Neural cell (in vitro differentiated cells): Measurements from ENCODE around the gene SMU1. TPM values are rescaled to one million over a fixed set of nuclear protein-coding genes. Genes with fewer than 3 reads are reported as not detected.

Source experiments
- H2AFZ ChIP-seq: fragments of 200-600, 300-800 bp; sonication (generic), shearing (Covaris generic); 2 replicates; pipeline ENCODE4 v1.6.0; 2014; ENCODE audit warnings: low read depth, mild to moderate bottlenecking, antibody characterized with exemption, low read length, moderate library complexity
- H3F3A ChIP-seq: fragments of 200-600 bp; shearing (Covaris generic); 2 replicates; pipeline ENCODE4 v1.6.1; 2016; ENCODE audit warnings: mild to moderate bottlenecking, moderate library complexity, mixed read lengths, antibody characterized with exemption, low read length; ENCODE audit not compliant: insufficient read depth, poor library complexity, severe bottlenecking
- H3K27ac ChIP-seq: fragments of 200-600, 300-800 bp; sonication (generic), shearing (Covaris generic); 2 replicates; pipeline ENCODE4 v1.5.1; 2014; ENCODE audit warnings: mild to moderate bottlenecking, low read length, moderate library complexity
- H3K27me3 ChIP-seq: fragments of 300-800, 200-600 bp; sonication (generic), shearing (Covaris generic); 2 replicates; pipeline ENCODE4 v1.6.0; 2014; ENCODE audit warnings: mild to moderate bottlenecking, low read depth, low read length, moderate library complexity; ENCODE audit not compliant: insufficient read depth
- H3K36me3 ChIP-seq: fragments of 300-800, 200-600 bp; sonication (generic), shearing (Covaris generic); 2 replicates; pipeline ENCODE4 v1.5.1; 2014; ENCODE audit warnings: mild to moderate bottlenecking, antibody characterized with exemption, low read length, moderate library complexity; ENCODE audit not compliant: insufficient read depth
- H3K4me2 ChIP-seq: fragments of 300-800, 200-600 bp; sonication (generic), shearing (Covaris generic); 2 replicates; pipeline ENCODE4 v1.6.0; 2014; ENCODE audit warnings: mild to moderate bottlenecking, low read length
- H3K4me3 ChIP-seq: fragments of 300-800, 200-600 bp; sonication (generic), shearing (Covaris generic); 2 replicates; pipeline ENCODE4 v1.5.1; 2014; ENCODE audit warnings: mild to moderate bottlenecking, low read length, moderate library complexity
- H3K79me2 ChIP-seq: fragments of 200-600 bp; shearing (Covaris generic); replicated peaks from 2 replicates; pipeline ENCODE4 v1.6.0; 2014; ENCODE audit warnings: mild to moderate bottlenecking, low read length, moderate library complexity; ENCODE audit not compliant: insufficient read depth
- H3K9ac ChIP-seq: fragments of 300-800, 200-600 bp; sonication (generic), shearing (Covaris generic); 2 replicates; pipeline ENCODE4 v1.6.1; 2016; ENCODE audit warnings: mild to moderate bottlenecking, low read length, mixed read lengths
- H3K9me2 ChIP-seq: fragments of 200-600 bp; shearing (Covaris generic); 2 replicates; pipeline ENCODE4 v1.6.1; 2016; ENCODE audit warnings: mild to moderate bottlenecking, low read length, mixed read lengths; ENCODE audit not compliant: insufficient read depth
- H3K9me3 ChIP-seq: fragments of 200-600, 300-800 bp; sonication (generic), shearing (Covaris generic); 2 replicates; pipeline ENCODE4 v1.6.1; 2016; ENCODE audit warnings: mild to moderate bottlenecking, mixed run types, low read length, moderate library complexity, mixed read lengths
- H4K20me1 ChIP-seq: fragments of 200-600 bp; shearing (Covaris generic); 2 replicates; pipeline ENCODE4 v1.6.1; 2016; ENCODE audit warnings: mild to moderate bottlenecking, mixed run types; ENCODE audit not compliant: insufficient read depth
- EP300 ChIP-seq: fragments of 450-650 bp; conservative IDR thresholded peaks from 2 replicates; pipeline ENCODE4 v1.6.1; 2014; ENCODE audit warnings: antibody characterized with exemption, mild to moderate bottlenecking, moderate library complexity; ENCODE audit not compliant: poor library complexity, severe bottlenecking
- EZH2 ChIP-seq: fragments of 200-600, 300-800 bp; shearing (Covaris generic), sonication (generic); IDR thresholded peaks from 2 replicates; pipeline ENCODE4 v1.6.1; 2014; ENCODE audit warnings: antibody characterized with exemption, low read length, borderline replicate concordance, mild to moderate bottlenecking; ENCODE audit not compliant: insufficient read depth, poor library complexity, severe bottlenecking
- MXI1 ChIP-seq: fragments of 450-650 bp; conservative IDR thresholded peaks from 2 replicates; pipeline ENCODE4 v1.6.1; 2014; ENCODE audit warnings: antibody characterized with exemption, mild to moderate bottlenecking; ENCODE audit not compliant: poor library complexity, severe bottlenecking
- POLR2AphosphoS5 ChIP-seq: IDR thresholded peaks from 2 replicates; pipeline ENCODE4 v1.6.1; 2012
- RAD21 ChIP-seq: fragments of 450-650 bp; conservative IDR thresholded peaks from 2 replicates; pipeline ENCODE4 v1.6.1; 2014; ENCODE audit warnings: antibody characterized with exemption, mild to moderate bottlenecking, moderate library complexity
- SMC3 ChIP-seq: fragments of 450-650 bp; conservative IDR thresholded peaks from 2 replicates; pipeline ENCODE4 v1.6.1; 2014; ENCODE audit warnings: antibody characterized with exemption, mild to moderate bottlenecking, moderate library complexity; ENCODE audit not compliant: poor library complexity
- TAF1 ChIP-seq: IDR thresholded peaks from 2 replicates; pipeline ENCODE4 v1.6.1; 2012; ENCODE audit warnings: low read depth
- polyA plus RNA-seq: library from polyadenylated mRNA; depleted of rRNA; stranded (reverse); fragments of >200 nt; gene quantifications from 2 replicates; pipeline ENCODE4 v1.2.3, GENCODE V29; 2014
- TF ChIP-seq, protein P1 (sequence below): fragments of 450-650 bp; IDR thresholded peaks from 2 replicates; pipeline ENCODE4 v1.5.1; 2014; ENCODE audit warnings: antibody characterized with exemption, mild to moderate bottlenecking, moderate library complexity; ENCODE audit not compliant: poor library complexity, severe bottlenecking
- TF ChIP-seq, protein P2 (sequence below): IDR thresholded peaks from 2 replicates; pipeline ENCODE4 v1.6.1; 2012; ENCODE audit warnings: borderline replicate concordance

SMU1 gene
- polyA plus RNA-seq, 1 donor from 2014 or later, result 27.4 TPM

DNA sequence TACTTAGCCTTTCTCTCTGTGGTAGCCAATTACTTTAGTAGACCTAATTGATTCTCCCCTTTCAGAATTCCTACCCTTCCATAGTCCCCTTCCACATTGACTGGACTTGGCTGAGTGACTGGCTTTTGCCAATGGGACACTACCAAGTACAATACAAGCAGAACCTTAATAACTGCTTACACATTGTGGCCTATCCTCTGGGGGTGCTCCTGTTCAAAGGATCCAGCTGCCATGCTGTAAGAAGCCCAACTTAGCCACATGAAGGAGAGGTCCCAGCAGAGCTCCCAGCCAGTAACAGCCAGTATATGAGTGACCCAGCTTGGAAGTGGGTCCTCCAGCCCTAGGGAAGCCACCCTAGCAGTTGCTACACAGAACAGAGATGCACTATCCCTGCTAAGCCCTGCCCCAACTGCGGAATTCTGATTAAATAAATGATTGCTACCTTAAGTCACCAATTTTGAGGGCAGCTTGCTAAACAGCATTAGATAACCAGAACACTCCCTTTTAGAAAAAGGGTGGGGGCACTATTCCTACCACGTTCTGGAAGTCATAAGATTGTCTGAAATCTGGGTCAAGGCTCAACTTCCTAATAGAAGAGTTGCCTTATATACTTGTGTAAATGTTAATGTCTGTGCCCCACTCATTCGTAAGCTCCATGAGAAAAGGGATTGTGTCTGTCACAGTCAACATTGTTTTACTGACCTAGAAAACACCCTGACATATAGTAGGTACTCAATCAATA, 64.0 kb downstream of the SMU1 start:
- Histone ChIP-seq H4K20me1 (no peaks in the 10 kb centered on the region), H3K9me2 (no peaks in the 10 kb centered on the region), H3K27ac (no peak overlapping the region), H3F3A (no peaks in the 10 kb centered on the region), H3K79me2 (no peaks in the 10 kb centered on the region), H3K4me2 (no peak overlapping the region), H3K36me3 (no peaks in the 10 kb centered on the region), H3K4me3 (no peak overlapping the region), H3K27me3 (no peaks in the 10 kb centered on the region), H3K9me3 (no peaks in the 10 kb centered on the region), H2AFZ (no peak overlapping the region), H3K9ac (no peak overlapping the region)
- TF ChIP-seq, protein P1, sequence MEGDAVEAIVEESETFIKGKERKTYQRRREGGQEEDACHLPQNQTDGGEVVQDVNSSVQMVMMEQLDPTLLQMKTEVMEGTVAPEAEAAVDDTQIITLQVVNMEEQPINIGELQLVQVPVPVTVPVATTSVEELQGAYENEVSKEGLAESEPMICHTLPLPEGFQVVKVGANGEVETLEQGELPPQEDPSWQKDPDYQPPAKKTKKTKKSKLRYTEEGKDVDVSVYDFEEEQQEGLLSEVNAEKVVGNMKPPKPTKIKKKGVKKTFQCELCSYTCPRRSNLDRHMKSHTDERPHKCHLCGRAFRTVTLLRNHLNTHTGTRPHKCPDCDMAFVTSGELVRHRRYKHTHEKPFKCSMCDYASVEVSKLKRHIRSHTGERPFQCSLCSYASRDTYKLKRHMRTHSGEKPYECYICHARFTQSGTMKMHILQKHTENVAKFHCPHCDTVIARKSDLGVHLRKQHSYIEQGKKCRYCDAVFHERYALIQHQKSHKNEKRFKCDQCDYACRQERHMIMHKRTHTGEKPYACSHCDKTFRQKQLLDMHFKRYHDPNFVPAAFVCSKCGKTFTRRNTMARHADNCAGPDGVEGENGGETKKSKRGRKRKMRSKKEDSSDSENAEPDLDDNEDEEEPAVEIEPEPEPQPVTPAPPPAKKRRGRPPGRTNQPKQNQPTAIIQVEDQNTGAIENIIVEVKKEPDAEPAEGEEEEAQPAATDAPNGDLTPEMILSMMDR, result no peak
- no peak for TF ChIP-seq TAF1

DNA sequence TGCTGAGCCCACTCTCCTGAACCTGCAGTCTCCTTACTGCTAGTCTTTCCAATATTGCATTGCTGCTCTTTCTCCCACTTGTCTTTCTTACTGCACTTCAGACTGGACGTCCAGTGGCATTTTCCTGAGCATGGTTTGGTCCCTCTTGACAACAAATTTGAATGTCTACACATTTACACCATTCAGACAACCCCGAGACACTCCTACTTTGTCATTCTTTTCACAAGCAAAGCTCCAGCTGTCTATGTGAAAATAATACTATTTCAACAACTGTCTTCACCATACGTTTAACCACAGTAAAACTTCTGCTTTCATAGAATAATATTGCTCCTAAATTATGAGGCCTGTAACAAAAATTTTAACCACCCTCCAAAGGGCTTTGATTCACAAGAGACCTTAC, 64.6 kb downstream of the SMU1 start:
- H3K4me2 ChIP-seq, result no peak overlapping the region
- no peaks in the 10 kb centered on the region for H3K9me3 ChIP-seq
- no peak overlapping the region for H3K9ac ChIP-seq
- H2AFZ ChIP-seq, result no peak overlapping the region
- H3K27ac ChIP-seq, result no peak overlapping the region
- no peaks in the 10 kb centered on the region for H3K79me2 ChIP-seq
- no peaks in the 10 kb centered on the region for H3K9me2 ChIP-seq
- TF ChIP-seq SMC3 (no peak), TAF1 (no peak), MXI1 (no peak), RAD21 (no peak), EP300 (no peak), POLR2AphosphoS5 (no peak), EZH2 (no peak)
- TF ChIP-seq, protein P1, result no peak
- TF ChIP-seq, protein P2, sequence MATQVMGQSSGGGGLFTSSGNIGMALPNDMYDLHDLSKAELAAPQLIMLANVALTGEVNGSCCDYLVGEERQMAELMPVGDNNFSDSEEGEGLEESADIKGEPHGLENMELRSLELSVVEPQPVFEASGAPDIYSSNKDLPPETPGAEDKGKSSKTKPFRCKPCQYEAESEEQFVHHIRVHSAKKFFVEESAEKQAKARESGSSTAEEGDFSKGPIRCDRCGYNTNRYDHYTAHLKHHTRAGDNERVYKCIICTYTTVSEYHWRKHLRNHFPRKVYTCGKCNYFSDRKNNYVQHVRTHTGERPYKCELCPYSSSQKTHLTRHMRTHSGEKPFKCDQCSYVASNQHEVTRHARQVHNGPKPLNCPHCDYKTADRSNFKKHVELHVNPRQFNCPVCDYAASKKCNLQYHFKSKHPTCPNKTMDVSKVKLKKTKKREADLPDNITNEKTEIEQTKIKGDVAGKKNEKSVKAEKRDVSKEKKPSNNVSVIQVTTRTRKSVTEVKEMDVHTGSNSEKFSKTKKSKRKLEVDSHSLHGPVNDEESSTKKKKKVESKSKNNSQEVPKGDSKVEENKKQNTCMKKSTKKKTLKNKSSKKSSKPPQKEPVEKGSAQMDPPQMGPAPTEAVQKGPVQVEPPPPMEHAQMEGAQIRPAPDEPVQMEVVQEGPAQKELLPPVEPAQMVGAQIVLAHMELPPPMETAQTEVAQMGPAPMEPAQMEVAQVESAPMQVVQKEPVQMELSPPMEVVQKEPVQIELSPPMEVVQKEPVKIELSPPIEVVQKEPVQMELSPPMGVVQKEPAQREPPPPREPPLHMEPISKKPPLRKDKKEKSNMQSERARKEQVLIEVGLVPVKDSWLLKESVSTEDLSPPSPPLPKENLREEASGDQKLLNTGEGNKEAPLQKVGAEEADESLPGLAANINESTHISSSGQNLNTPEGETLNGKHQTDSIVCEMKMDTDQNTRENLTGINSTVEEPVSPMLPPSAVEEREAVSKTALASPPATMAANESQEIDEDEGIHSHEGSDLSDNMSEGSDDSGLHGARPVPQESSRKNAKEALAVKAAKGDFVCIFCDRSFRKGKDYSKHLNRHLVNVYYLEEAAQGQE, result no peak
- no peaks in the 10 kb centered on the region for H3F3A ChIP-seq
- H4K20me1 ChIP-seq, result no peaks in the 10 kb centered on the region
- no peaks in the 10 kb centered on the region for H3K36me3 ChIP-seq
- no peaks in the 10 kb centered on the region for H3K27me3 ChIP-seq
- no peak overlapping the region for H3K4me3 ChIP-seq
